ENCODE measurements around the gene NFIA. TPM values are rescaled to one million over a fixed set of nuclear protein-coding genes. Genes with fewer than 3 reads are reported as not detected.

NFIA gene
- total RNA-seq, 2 donors from 2014 or later, result 75.3 to 81.3 TPM

- H3K27me3 ChIP-seq, result no peaks in the 10 kb centered on the region
- H3K4me1 ChIP-seq, result peaks cover 0 to 70% of the 10 kb centered on the region in 2 donors
- H3K9me3 ChIP-seq, result no peaks in the 10 kb centered on the region
- H3K27ac ChIP-seq, result peak overlapping the region; percentile 56 to 90
- H3K36me3 ChIP-seq, result no peaks in the 10 kb centered on the region
- DNase-seq (ENCODE audit: low spot score), result no peak
- TF ChIP-seq CTCF (IDR thresholded peaks at IDR 0.05), result no peak
- no peak overlapping the region for H3K4me3 ChIP-seq
Observed at GRCh38 chr1:61432616-61433388, 350.4 kb downstream of the NFIA start.

- Histone ChIP-seq H3K9me3 (no peaks in the 10 kb centered on the region), H3K27ac (peak overlapping the region; percentile 62 to 90), H3K36me3 (no peaks in the 10 kb centered on the region), H3K4me1 (peaks cover 0 to 75% of the 10 kb centered on the region in 2 donors), H3K27me3 (no peaks in the 10 kb centered on the region), H3K4me3 (no peak overlapping the region)
- DNase-seq (ENCODE audit: low spot score), result no peak
- no peak for TF ChIP-seq CTCF (IDR thresholded peaks at IDR 0.05)
Observed at GRCh38 chr1:61433646-61434045, 351.3 kb downstream of the NFIA start.

GRCh38 chr1:61434276-61434675, 351.9 kb downstream of the NFIA start:
- Histone ChIP-seq H3K4me3 (no peak overlapping the region), H3K36me3 (no peaks in the 10 kb centered on the region), H3K9me3 (no peaks in the 10 kb centered on the region), H3K27me3 (no peaks in the 10 kb centered on the region), H3K27ac (peak overlapping the region; percentile 62 to 90), H3K4me1 (peaks cover 0 to 75% of the 10 kb centered on the region in 2 donors)
- TF ChIP-seq CTCF (IDR thresholded peaks at IDR 0.05), result no peak
- DNase-seq (ENCODE audit: low spot score), result no peak

DNA sequence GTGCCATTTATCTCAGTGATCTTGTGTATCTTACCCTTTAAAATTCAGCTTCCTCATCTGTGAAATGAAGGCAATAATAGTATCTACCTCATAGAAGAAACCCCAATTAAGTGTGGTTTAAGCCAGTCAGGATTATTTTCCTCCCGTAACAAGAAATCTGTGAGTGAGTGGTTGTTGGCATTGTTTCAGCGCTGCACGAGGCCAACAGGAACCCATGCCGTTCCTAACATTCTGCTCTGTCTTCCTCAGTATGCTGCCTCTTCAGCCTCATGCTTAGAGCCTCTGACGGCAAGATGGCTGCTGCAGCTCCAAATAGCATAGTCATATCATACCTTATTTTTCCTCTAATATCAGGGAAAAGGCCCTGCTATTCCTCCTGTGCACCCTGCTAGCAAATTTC, 352.9 kb downstream of the NFIA start:
- no peak for DNase-seq (ENCODE audit: low spot score)
- Histone ChIP-seq H3K27me3 (no peaks in the 10 kb centered on the region), H3K36me3 (no peaks in the 10 kb centered on the region), H3K9me3 (no peaks in the 10 kb centered on the region), H3K4me1 (peaks cover 0 to 75% of the 10 kb centered on the region in 2 donors), H3K27ac (peak overlapping the region; percentile 62 to 90), H3K4me3 (no peak overlapping the region)
- no peak for TF ChIP-seq CTCF (IDR thresholded peaks at IDR 0.05)

GRCh38 chr1:61436016-61436415, 353.7 kb downstream of the NFIA start:
- H3K9me3 ChIP-seq, result no peaks in the 10 kb centered on the region
- peak in 1 of 2 donors; percentile 32 for TF ChIP-seq CTCF (IDR thresholded peaks at IDR 0.05)
- H3K27ac ChIP-seq, result peak overlapping the region; percentile 63 to 90
- no peak for DNase-seq (ENCODE audit: low spot score)
- no peaks in the 10 kb centered on the region for H3K36me3 ChIP-seq
- H3K27me3 ChIP-seq, result no peaks in the 10 kb centered on the region
- no peak overlapping the region for H3K4me3 ChIP-seq
- H3K4me1 ChIP-seq, result peaks cover 0 to 78% of the 10 kb centered on the region in 2 donors
